NCI-H774 (cell line): ENCODE measurements around the gene PTPRF.
A peak's percentile ranks its signal among the peaks of the same experiment; 100 is the strongest.
"Not testable (repeated sequence)": the region's sequence is repeated elsewhere in the genome, so short reads cannot be mapped to it uniquely, and the experiment has no call there.

ENCODE experiments used
- DNase-seq: peaks from one replicate; lab custom pipeline; 2025; lab: John Stamatoyannopoulos, UW

PTPRF gene

GRCh38 chr1:43530483-43531106 lies at the start of gene PTPRF:
PTPRF (plus strand) TSS chr1:43530883; CDS start chr1:43545076, 14,193 bp downstream.
- peak; percentile 90 for DNase-seq

GRCh38 chr1:43481491-43481890 lies 49.2 kb upstream of the PTPRF start:
- no peak for DNase-seq

- no peak for DNase-seq
Measured at GRCh38 chr1:43482215-43482614, 48.5 kb upstream of the PTPRF start.

- no peak for DNase-seq
Measured at GRCh38 chr1:43484367-43484766, 46.3 kb upstream of the PTPRF start.

- DNase-seq, result no peak
Measured at GRCh38 chr1:43488165-43488564, 42.5 kb upstream of the PTPRF start.

GRCh38 chr1:43491061-43491460 lies 39.6 kb upstream of the PTPRF start:
- DNase-seq, result no peak

GRCh38 chr1:43492826-43493225 lies 37.9 kb upstream of the PTPRF start:
- DNase-seq, result no peak

GRCh38 chr1:43493661-43494450 lies 36.8 kb upstream of the PTPRF start:
- no peak for DNase-seq

GRCh38 chr1:43495204-43495603 lies 35.5 kb upstream of the PTPRF start:
- DNase-seq, result no peak

- no peak for DNase-seq
Measured at GRCh38 chr1:43499898-43500297, 30.8 kb upstream of the PTPRF start.

- DNase-seq, result not testable (repeated sequence)
Measured at GRCh38 chr1:43501806-43502205, 28.9 kb upstream of the PTPRF start.

- no peak for DNase-seq
Measured at GRCh38 chr1:43503534-43503933, 27.1 kb upstream of the PTPRF start.

- no peak for DNase-seq
Measured at GRCh38 chr1:43505077-43505780, 25.5 kb upstream of the PTPRF start.

GRCh38 chr1:43506233-43506632 lies 24.4 kb upstream of the PTPRF start:
- DNase-seq, result no peak

GRCh38 chr1:43507296-43508295 lies 23.1 kb upstream of the PTPRF start:
- DNase-seq, result no peak

GRCh38 chr1:43509007-43509739 lies 21.5 kb upstream of the PTPRF start:
- no peak for DNase-seq

GRCh38 chr1:43509740-43510375 lies 20.8 kb upstream of the PTPRF start:
- DNase-seq, result no peak

- no peak for DNase-seq
Measured at GRCh38 chr1:43510621-43511020, 20.1 kb upstream of the PTPRF start.

- no peak for DNase-seq
Measured at GRCh38 chr1:43511394-43511793, 19.3 kb upstream of the PTPRF start.

GRCh38 chr1:43512133-43512532 lies 18.6 kb upstream of the PTPRF start:
- DNase-seq, result no peak

GRCh38 chr1:43512681-43513080 lies 18.0 kb upstream of the PTPRF start:
- no peak for DNase-seq
